MM.1S (cell line): ENCODE results near the gene SBF1.

ENCODE experiments used
- DNase-seq: peaks from one replicate; pipeline ENCODE4 v3.0.0-alpha.2; 2015
- H2AFZ ChIP-seq: fragments of 300-600 bp; sonication (generic); 2 replicates; pipeline ENCODE4 v1.6.0; 2016; ENCODE audit warnings: antibody characterized with exemption, low read length
- H3F3A ChIP-seq: fragments of 300-600 bp; sonication (generic); 2 replicates; pipeline ENCODE4 v1.6.1; 2016; ENCODE audit warnings: mild to moderate bottlenecking, antibody characterized with exemption, low read length, moderate library complexity, mixed read lengths; ENCODE audit not compliant: insufficient read depth
- H3K27ac ChIP-seq: fragments of 300-600 bp; sonication (generic); 2 replicates; pipeline ENCODE4 v1.5.1; 2016; ENCODE audit warnings: mild to moderate bottlenecking, low read length
- H3K27me3 ChIP-seq: fragments of 300-600 bp; sonication (generic); replicated peaks from 2 replicates; pipeline ENCODE4 v1.6.0; 2016; ENCODE audit warnings: low read length; ENCODE audit not compliant: insufficient read depth
- H3K36me3 ChIP-seq: fragments of 300-600 bp; sonication (generic); replicated peaks from 2 replicates; pipeline ENCODE4 v1.6.1; 2016; ENCODE audit warnings: mild to moderate bottlenecking, low read length, mixed read lengths; ENCODE audit not compliant: insufficient read depth
- H3K4me1 ChIP-seq: fragments of 300-600 bp; sonication (generic); 2 replicates; pipeline ENCODE4 v1.6.1; 2016; ENCODE audit warnings: low read length, mixed read lengths
- H3K4me2 ChIP-seq: fragments of 300-600 bp; sonication (generic); 2 replicates; pipeline ENCODE4 v1.6.0; 2016; ENCODE audit warnings: low read depth, low read length
- H3K4me3 ChIP-seq: fragments of 300-600 bp; sonication (generic); 2 replicates; pipeline ENCODE4 v1.5.1; 2016; ENCODE audit warnings: low read length, mixed read lengths
- H3K79me2 ChIP-seq: fragments of 300-600 bp; sonication (generic); 2 replicates; pipeline ENCODE4 v1.6.1; 2016; ENCODE audit warnings: mixed run types, low read length, mixed read lengths
- H3K9ac ChIP-seq: fragments of 300-600 bp; sonication (generic); 2 replicates; pipeline ENCODE4 v1.6.1; 2016; ENCODE audit warnings: low read length, mixed read lengths
- H3K9me2 ChIP-seq: fragments of 300-600 bp; sonication (generic); replicated peaks from 2 replicates; pipeline ENCODE4 v1.6.1; 2016; ENCODE audit warnings: mild to moderate bottlenecking, low read length, mixed read lengths; ENCODE audit not compliant: insufficient read depth
- H3K9me3 ChIP-seq: fragments of 300-600 bp; sonication (generic); replicated peaks from 2 replicates; pipeline ENCODE4 v1.6.1; 2016; ENCODE audit warnings: mild to moderate bottlenecking, low read length, mixed read lengths; ENCODE audit not compliant: insufficient read depth
- H4K20me1 ChIP-seq: fragments of 300-600 bp; sonication (generic); 2 replicates; pipeline ENCODE4 v1.6.1; 2016; ENCODE audit warnings: mild to moderate bottlenecking, low read length, moderate library complexity, mixed read lengths; ENCODE audit not compliant: insufficient read depth
- EZH2 ChIP-seq: fragments of 300-600 bp; sonication (generic); optimal IDR thresholded peaks from 2 replicates; pipeline ENCODE3; 2017; ENCODE audit warnings: low read depth, mild to moderate bottlenecking, antibody characterized with exemption, low read length, mixed read lengths
- EZH2phosphoT487 ChIP-seq: fragments of 300-600 bp; sonication (generic); IDR thresholded peaks from 2 replicates; pipeline ENCODE4 v1.6.1; 2018; ENCODE audit warnings: antibody characterized with exemption, low read length
- TF ChIP-seq, protein P1 (sequence below): fragments of 300-600 bp; sonication (generic); IDR thresholded peaks from 2 replicates; pipeline ENCODE4 v1.5.1; 2016; ENCODE audit warnings: antibody characterized with exemption, low read length, mixed read lengths

Gene SBF1

DNA sequence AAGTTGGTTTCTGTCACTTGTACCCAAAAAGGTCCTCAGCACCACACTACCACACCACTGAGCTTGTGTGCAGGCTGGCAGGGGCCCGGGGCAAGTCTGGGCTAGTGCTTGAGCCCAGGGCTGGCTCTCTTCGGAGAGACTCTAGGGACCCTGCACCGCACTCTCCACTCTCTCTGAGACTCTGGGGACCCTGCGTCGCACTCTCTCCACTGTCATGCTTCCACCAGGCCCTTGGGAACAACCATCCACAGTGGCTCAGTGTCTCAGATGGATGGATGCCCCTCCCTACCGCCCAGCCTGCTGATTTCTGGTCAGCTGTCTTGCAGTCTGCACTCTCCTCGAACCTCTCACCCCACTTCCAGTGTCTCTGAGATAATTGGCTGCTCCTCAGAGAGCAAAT lies 2.0 kb upstream of the SBF1 start:
- H3K79me2 ChIP-seq = peaks cover 28% of the 10 kb centered on the region
- H3K4me1 ChIP-seq = peaks cover 22% of the 10 kb centered on the region
- no peaks in the 10 kb centered on the region for H3K9me2 ChIP-seq
- no peak overlapping the region for H3K4me2 ChIP-seq
- no peak overlapping the region for H3K9ac ChIP-seq
- H3F3A ChIP-seq = no peaks in the 10 kb centered on the region; the same call in 1 of the 2 replicates
- no peak overlapping the region for H2AFZ ChIP-seq
- H3K36me3 ChIP-seq = no peaks in the 10 kb centered on the region
- peaks cover 4% of the 10 kb centered on the region; the same call in 1 of the 2 replicates for H4K20me1 ChIP-seq
- no peaks in the 10 kb centered on the region for H3K9me3 ChIP-seq
- peaks cover 14% of the 10 kb centered on the region for H3K27me3 ChIP-seq
- TF ChIP-seq EZH2 (no peak), EZH2phosphoT487 (no peak)
- TF ChIP-seq, protein P1, sequence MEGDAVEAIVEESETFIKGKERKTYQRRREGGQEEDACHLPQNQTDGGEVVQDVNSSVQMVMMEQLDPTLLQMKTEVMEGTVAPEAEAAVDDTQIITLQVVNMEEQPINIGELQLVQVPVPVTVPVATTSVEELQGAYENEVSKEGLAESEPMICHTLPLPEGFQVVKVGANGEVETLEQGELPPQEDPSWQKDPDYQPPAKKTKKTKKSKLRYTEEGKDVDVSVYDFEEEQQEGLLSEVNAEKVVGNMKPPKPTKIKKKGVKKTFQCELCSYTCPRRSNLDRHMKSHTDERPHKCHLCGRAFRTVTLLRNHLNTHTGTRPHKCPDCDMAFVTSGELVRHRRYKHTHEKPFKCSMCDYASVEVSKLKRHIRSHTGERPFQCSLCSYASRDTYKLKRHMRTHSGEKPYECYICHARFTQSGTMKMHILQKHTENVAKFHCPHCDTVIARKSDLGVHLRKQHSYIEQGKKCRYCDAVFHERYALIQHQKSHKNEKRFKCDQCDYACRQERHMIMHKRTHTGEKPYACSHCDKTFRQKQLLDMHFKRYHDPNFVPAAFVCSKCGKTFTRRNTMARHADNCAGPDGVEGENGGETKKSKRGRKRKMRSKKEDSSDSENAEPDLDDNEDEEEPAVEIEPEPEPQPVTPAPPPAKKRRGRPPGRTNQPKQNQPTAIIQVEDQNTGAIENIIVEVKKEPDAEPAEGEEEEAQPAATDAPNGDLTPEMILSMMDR = no peak
- no peak overlapping the region for H3K4me3 ChIP-seq
- no peak for DNase-seq
- no peak overlapping the region for H3K27ac ChIP-seq

DNA sequence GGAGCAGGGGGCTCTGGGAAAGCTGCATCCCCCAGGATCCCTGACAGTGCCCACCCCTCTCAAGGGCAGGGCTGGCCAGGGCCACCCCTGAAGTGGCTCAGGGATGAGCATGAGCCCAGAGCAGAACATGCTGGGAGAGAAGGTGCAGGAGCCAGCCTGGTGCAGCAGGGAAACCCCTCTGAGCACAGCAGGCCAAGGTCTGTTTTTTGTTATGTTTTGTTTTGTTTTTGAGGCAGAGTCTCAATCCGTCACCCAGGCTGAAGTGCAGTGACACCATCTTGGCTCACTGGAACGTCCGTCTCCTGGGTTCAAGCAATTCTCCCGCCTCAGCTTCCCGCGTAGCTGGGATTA lies 792 bp upstream of the SBF1 start:
- no peaks in the 10 kb centered on the region for H3K9me2 ChIP-seq
- H3K27me3 ChIP-seq = peaks cover 14% of the 10 kb centered on the region
- H2AFZ ChIP-seq = peak overlapping the region; percentile 84
- H3K27ac ChIP-seq = no peak overlapping the region
- H4K20me1 ChIP-seq = peaks cover 4% of the 10 kb centered on the region; the same call in 1 of the 2 replicates
- no peaks in the 10 kb centered on the region for H3K9me3 ChIP-seq
- H3K4me1 ChIP-seq = peaks cover 34% of the 10 kb centered on the region
- DNase-seq = no peak
- peak overlapping the region; percentile 66 for H3K9ac ChIP-seq
- H3K36me3 ChIP-seq = no peaks in the 10 kb centered on the region
- H3K4me3 ChIP-seq = peak overlapping the region; percentile 68
- TF ChIP-seq EZH2 = no peak
- TF ChIP-seq EZH2phosphoT487 = no peak
- TF ChIP-seq, protein P1 = no peak
- peaks cover 7% of the 10 kb centered on the region for H3F3A ChIP-seq
- peaks cover 40% of the 10 kb centered on the region for H3K79me2 ChIP-seq
- H3K4me2 ChIP-seq = peak overlapping the region; percentile 86; the same call in 1 of the 2 replicates

DNA sequence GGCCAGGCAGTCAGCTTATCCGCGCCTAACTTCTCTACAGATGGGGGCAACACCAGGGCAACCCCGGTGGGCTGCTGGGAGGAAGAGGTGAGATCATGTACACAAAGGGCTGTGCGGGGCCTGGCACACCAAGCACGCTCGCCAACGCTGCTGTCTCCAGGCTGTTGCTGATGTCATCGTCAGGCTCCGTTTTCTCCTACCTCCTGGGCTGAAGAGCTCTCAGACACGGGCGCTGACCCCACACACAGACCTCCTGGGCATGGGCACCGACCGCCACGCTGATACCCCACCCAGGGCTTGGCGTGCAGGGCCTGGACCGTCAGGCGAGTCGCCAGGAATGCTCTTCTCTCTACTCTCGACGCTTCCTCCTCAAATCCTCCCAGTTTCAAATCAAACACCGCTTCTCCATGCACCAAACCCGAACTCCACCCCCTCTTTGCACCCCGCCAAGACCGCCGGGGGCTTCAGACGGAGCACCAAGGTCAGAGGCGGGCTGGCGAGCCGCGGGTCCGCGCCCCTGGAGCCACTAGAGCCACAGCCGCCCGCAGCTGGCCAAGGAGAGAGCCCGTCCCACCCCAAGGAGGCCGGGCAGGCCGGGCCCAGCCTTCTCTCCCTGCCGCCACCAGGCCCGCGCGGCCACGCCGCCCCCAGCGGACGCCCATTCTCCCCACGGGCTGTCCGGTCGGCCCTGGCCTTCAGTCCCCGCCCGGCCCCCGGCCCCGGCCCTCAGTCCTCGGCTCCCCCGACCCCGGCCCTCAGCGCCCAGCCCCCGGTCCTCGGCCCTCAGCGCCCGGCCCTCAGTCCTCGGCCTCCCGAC lies 772 bp downstream of the SBF1 start:
- peaks cover 48% of the 10 kb centered on the region for H3K4me1 ChIP-seq
- TF ChIP-seq, protein P1 = no peak
- TF ChIP-seq EZH2phosphoT487 (no peak), EZH2 (no peak)
- H3K9me2 ChIP-seq = no peaks in the 10 kb centered on the region
- H3K4me3 ChIP-seq = peak overlapping the region; percentile 92
- H4K20me1 ChIP-seq = peaks cover 4% of the 10 kb centered on the region; the same call in 1 of the 2 replicates
- H3K9ac ChIP-seq = peak overlapping the region; percentile 68; the same call in 1 of the 2 replicates
- H3K9me3 ChIP-seq = no peaks in the 10 kb centered on the region
- H2AFZ ChIP-seq = no peak overlapping the region
- peaks cover 56% of the 10 kb centered on the region for H3K79me2 ChIP-seq
- peaks cover 5% of the 10 kb centered on the region; the same call in 1 of the 2 replicates for H3K27me3 ChIP-seq
- peak overlapping the region; percentile 88 for H3K4me2 ChIP-seq
- H3K27ac ChIP-seq = peak overlapping the region; percentile 16; the same call in 1 of the 2 replicates
- H3K36me3 ChIP-seq = no peaks in the 10 kb centered on the region
- DNase-seq = no peak
- H3F3A ChIP-seq = peaks cover 21% of the 10 kb centered on the region
